ENCODE results near the gene TXNRD2. TPM values are rescaled to one million over a fixed set of nuclear protein-coding genes. Genes with fewer than 3 reads are reported as not detected.

Gene TXNRD2
- total RNA-seq, 4 donors from 2014 or later: 8.4 to 33.2 (median 15.7) TPM

GRCh38 chr22:19905347-19906276, 36.0 kb downstream of the TXNRD2 start:
- Histone ChIP-seq H3K36me3 (peaks cover 27% of the 10 kb centered on the region), H3K27me3 (no peaks in the 10 kb centered on the region), H3K4me1 (peaks cover 3% of the 10 kb centered on the region), H3K4me3 (no peak overlapping the region), H3K9me3 (no peaks in the 10 kb centered on the region), H3K27ac (no peak overlapping the region)
- 88% methylated on average over 19 of the region's 22 CpGs for WGBS
- DNase-seq (ENCODE audit: low spot score in 2 of 2): no peak
- TF ChIP-seq POLR2AphosphoS5 (IDR thresholded peaks at IDR 0.05) (no peak), POLR2A (IDR thresholded peaks at IDR 0.05) (no peak), EP300 (IDR thresholded peaks at IDR 0.05) (no peak)
- TF ChIP-seq, protein P1, sequence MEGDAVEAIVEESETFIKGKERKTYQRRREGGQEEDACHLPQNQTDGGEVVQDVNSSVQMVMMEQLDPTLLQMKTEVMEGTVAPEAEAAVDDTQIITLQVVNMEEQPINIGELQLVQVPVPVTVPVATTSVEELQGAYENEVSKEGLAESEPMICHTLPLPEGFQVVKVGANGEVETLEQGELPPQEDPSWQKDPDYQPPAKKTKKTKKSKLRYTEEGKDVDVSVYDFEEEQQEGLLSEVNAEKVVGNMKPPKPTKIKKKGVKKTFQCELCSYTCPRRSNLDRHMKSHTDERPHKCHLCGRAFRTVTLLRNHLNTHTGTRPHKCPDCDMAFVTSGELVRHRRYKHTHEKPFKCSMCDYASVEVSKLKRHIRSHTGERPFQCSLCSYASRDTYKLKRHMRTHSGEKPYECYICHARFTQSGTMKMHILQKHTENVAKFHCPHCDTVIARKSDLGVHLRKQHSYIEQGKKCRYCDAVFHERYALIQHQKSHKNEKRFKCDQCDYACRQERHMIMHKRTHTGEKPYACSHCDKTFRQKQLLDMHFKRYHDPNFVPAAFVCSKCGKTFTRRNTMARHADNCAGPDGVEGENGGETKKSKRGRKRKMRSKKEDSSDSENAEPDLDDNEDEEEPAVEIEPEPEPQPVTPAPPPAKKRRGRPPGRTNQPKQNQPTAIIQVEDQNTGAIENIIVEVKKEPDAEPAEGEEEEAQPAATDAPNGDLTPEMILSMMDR (IDR thresholded peaks at IDR 0.05): no peak

DNA sequence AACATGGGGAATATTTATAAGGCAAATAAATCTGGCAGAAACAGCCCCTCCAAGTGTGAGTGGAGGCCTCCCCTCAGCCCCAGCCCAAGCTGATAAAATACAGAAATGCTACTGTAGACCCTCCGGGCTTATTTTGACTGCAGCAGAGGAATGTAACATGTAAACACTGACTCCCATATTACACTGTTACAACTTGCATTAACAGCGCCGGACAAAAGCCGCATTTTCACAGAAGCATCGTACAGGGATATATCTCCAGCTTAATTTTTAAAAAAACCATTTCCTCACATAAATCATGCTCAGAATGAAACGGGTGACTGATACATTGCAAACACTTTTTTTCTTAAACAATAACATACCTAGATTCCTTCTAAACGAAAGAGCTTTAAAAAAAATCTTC, 36.7 kb downstream of the TXNRD2 start:
- TF ChIP-seq, protein P1 (IDR thresholded peaks at IDR 0.05): no peak
- no peak for TF ChIP-seq EP300 (IDR thresholded peaks at IDR 0.05)
- TF ChIP-seq POLR2A (IDR thresholded peaks at IDR 0.05): no peak
- no peak for TF ChIP-seq POLR2AphosphoS5 (IDR thresholded peaks at IDR 0.05)
- Histone ChIP-seq H3K36me3 (peaks cover 27% of the 10 kb centered on the region), H3K4me1 (peaks cover 3% of the 10 kb centered on the region), H3K4me3 (no peak overlapping the region), H3K9me3 (no peaks in the 10 kb centered on the region), H3K27me3 (no peaks in the 10 kb centered on the region), H3K27ac (no peak overlapping the region)
- 89% methylated on average over 7 of the region's 7 CpGs for WGBS
- no peak for DNase-seq (ENCODE audit: low spot score in 2 of 2)

- peaks cover 27% of the 10 kb centered on the region for H3K36me3 ChIP-seq
- H3K9me3 ChIP-seq: no peaks in the 10 kb centered on the region
- no peaks in the 10 kb centered on the region for H3K27me3 ChIP-seq
- TF ChIP-seq EP300 (IDR thresholded peaks at IDR 0.05) (no peak), POLR2A (IDR thresholded peaks at IDR 0.05) (no peak), POLR2AphosphoS5 (IDR thresholded peaks at IDR 0.05) (no peak)
- TF ChIP-seq, protein P1 (IDR thresholded peaks at IDR 0.05): no peak
- WGBS: 77% methylated on average over 11 of the region's 16 CpGs
- no peak overlapping the region for H3K27ac ChIP-seq
- peaks cover 3% of the 10 kb centered on the region for H3K4me1 ChIP-seq
- no peak overlapping the region for H3K4me3 ChIP-seq
- no peak for DNase-seq (ENCODE audit: low spot score in 2 of 2)
These were observed 37.3 kb downstream of the TXNRD2 start for GRCh38 chr22:19904174-19904856.

DNA sequence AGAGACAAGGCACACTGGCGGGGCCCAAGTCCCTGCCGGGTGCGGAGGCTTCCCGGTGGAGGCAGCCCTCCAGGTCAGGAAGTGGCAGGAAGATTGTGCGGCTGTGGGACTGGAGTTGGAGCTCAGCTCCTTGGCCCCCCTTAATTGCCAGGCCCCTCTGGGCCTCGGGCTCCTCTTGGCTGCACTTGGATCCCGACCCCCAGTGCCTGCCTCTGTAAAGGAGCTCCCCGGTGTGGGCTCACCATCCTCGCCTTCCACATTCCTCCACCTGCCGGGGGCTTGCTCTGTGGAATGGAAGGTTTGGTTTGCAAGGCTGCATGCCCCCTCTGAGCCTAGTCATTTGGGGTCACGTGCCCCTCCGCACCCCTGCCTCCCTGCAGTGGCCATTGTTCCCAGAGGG, 38.1 kb downstream of the TXNRD2 start:
- H3K27me3 ChIP-seq: no peaks in the 10 kb centered on the region
- WGBS: 71% methylated on average over 5 of the region's 12 CpGs

More for the DNA sequence above, 38.1 kb downstream of the TXNRD2 start:
- peaks cover 31% of the 10 kb centered on the region for H3K36me3 ChIP-seq
- no peak overlapping the region for H3K27ac ChIP-seq
- H3K4me3 ChIP-seq: no peak overlapping the region
- peaks cover 3% of the 10 kb centered on the region for H3K4me1 ChIP-seq
- TF ChIP-seq POLR2A (IDR thresholded peaks at IDR 0.05) (no peak), EP300 (IDR thresholded peaks at IDR 0.05) (no peak), POLR2AphosphoS5 (IDR thresholded peaks at IDR 0.05) (no peak)
- TF ChIP-seq, protein P1 (IDR thresholded peaks at IDR 0.05): no peak
- no peaks in the 10 kb centered on the region for H3K9me3 ChIP-seq
- DNase-seq (ENCODE audit: low spot score in 2 of 2): no peak
